Lower leg skin (tissue), 4 donors: ENCODE results near the gene BOD1. TPM values are rescaled to one million over a fixed set of nuclear protein-coding genes. Genes with fewer than 3 reads are reported as not detected.

Experiments
- DNase-seq, 2 donors: peaks; one replicate each; pipeline ENCODE4 v3.0.0-alpha.2; 2019; ENCODE audit warnings: low spot score in 2 of 2
- H3K4me3 ChIP-seq: fragments of 200-600 bp; sonication (generic); 2 replicates; pipeline ENCODE4 v1.5.1; 2017; ENCODE audit warnings: mild to moderate bottlenecking, low read depth; ENCODE audit not compliant: poor library complexity, severe bottlenecking
- POLR2A ChIP-seq, 2 donors: fragments of 450-650 bp; IDR thresholded peaks; one replicate each; pipeline ENCODE4 v1.6.1; 2016 to 2017; ENCODE audit warnings: antibody characterized with exemption in 2 of 2, mild to moderate bottlenecking in 1 of 2, moderate library complexity in 1 of 2
- WGBS, 2 donors: methylation state at CpG; one replicate each; pipeline ENCODE4 v1.1.5; 2018; 5-methylcytosine and 5-hydroxymethylcytosine counted together
- intact Hi-C: fragments of 100-400 bp; cut with DNase I; formaldehyde crosslinking; loops from one replicate; pipeline ENCODE4 v1.15.0; 2023; ENCODE audit warnings: low total_unique reads
- total RNA-seq, 4 donors: library from RNA; depleted of rRNA; stranded (reverse); fragments of >200 nt; gene quantifications; one replicate each; pipeline ENCODE4 v1.1.0, GENCODE V29; 2016
- TF ChIP-seq, protein P1 (sequence below), 3 donors: fragments of 450-650 bp; IDR thresholded peaks; one replicate each; pipeline ENCODE4 v1.5.1; 2016; ENCODE audit warnings: antibody characterized with exemption in 3 of 3, mild to moderate bottlenecking in 3 of 3, moderate library complexity in 2 of 3

The BOD1 gene
- total RNA-seq, 4 donors from 2014 or later, result 32.0 to 54.6 (median 42.8) TPM

DNA sequence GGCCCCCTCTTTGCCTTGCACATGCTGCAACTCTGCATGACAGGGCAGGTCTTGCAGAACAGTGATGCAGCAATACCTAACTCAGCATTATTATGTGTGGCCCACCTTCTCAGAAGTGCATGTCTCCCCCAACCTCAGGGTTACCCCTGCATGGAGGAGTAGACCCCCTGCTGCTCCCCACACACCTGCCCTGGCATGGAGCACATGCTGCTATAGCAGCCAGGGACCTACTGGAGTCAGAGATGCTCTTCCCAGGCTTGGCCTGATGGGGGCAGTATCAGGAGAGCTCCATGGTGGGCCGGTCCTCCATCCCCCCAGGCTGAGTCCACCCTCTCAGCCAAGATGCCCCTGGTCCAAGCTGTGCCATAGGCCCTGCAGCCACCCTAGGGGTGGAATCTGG, 13.2 kb upstream of the BOD1 start:
- WGBS, 2 donors, result 67% methylated on average over 1 of the region's 1 CpG; no CpG with 5 or more reads in 1 of the 2 donors
- H3K4me3 ChIP-seq, result no peak overlapping the region
- DNase-seq, result no peak
- TF ChIP-seq, protein P1, sequence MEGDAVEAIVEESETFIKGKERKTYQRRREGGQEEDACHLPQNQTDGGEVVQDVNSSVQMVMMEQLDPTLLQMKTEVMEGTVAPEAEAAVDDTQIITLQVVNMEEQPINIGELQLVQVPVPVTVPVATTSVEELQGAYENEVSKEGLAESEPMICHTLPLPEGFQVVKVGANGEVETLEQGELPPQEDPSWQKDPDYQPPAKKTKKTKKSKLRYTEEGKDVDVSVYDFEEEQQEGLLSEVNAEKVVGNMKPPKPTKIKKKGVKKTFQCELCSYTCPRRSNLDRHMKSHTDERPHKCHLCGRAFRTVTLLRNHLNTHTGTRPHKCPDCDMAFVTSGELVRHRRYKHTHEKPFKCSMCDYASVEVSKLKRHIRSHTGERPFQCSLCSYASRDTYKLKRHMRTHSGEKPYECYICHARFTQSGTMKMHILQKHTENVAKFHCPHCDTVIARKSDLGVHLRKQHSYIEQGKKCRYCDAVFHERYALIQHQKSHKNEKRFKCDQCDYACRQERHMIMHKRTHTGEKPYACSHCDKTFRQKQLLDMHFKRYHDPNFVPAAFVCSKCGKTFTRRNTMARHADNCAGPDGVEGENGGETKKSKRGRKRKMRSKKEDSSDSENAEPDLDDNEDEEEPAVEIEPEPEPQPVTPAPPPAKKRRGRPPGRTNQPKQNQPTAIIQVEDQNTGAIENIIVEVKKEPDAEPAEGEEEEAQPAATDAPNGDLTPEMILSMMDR (IDR thresholded peaks at IDR 0.05), result no peak
- TF ChIP-seq POLR2A (IDR thresholded peaks at IDR 0.05), result no peak
- intact Hi-C loops, result no loop called here

DNA sequence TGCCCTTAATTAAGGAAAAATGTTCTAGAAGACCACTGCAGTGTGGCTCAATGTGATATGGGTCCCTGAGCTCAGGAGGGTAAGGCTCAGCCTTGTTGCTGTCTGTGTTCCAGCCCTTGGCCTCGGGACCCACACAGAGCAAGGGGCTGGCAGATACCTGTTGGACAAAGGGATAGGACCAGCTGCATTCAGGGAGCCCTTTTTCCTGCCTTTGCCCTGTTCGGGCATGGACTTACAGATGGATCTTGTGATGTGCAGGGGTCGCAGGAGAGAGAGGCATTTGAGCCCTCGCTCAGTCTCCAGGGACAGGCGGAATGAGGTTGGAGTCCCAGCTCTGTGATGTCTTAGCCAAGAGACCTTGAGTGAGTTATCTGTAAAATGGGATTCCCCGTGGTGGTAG, 12.1 kb upstream of the BOD1 start:
- TF ChIP-seq, protein P1 (IDR thresholded peaks at IDR 0.05), result no peak
- TF ChIP-seq POLR2A (IDR thresholded peaks at IDR 0.05), result no peak
- no peak for DNase-seq
- 81 to 89% methylated on average over 5 to 6 of the region's 6 CpGs for WGBS, 2 donors
- H3K4me3 ChIP-seq, result no peak overlapping the region
- intact Hi-C loops, result no loop called here

DNA sequence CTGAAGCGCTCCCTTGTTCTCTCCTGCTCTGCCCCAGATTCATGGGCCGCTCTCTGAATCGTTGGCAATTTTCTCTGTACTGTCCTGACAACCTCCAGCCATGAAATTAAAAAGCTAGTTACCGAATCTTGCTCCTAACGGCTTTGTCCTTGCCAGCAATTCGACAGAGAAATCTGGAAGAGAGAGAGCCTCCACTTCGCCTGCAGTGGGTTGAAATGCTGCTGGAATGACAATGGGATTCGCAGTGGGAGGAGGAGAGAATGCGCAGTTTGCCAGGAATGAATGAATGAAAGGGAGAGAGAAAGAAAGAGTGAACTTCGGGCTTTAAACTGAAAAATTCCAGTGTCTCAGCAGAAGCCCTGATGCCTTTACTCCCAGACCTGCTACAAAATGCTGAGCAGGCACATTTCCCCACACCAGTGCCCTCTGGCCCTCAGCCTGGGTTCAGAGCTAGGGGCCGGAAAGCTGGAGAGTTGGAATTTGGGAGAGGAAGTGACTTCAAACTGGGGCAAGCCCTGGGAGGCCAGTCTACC, 11.5 kb upstream of the BOD1 start:
- TF ChIP-seq, protein P1 (IDR thresholded peaks at IDR 0.05), result no peak
- TF ChIP-seq POLR2A (IDR thresholded peaks at IDR 0.05), result no peak
- intact Hi-C loops, result no loop called here
- 63 to 65% methylated on average over 11 of the region's 11 CpGs for WGBS, 2 donors
- no peak for DNase-seq
- H3K4me3 ChIP-seq, result no peak overlapping the region

DNA sequence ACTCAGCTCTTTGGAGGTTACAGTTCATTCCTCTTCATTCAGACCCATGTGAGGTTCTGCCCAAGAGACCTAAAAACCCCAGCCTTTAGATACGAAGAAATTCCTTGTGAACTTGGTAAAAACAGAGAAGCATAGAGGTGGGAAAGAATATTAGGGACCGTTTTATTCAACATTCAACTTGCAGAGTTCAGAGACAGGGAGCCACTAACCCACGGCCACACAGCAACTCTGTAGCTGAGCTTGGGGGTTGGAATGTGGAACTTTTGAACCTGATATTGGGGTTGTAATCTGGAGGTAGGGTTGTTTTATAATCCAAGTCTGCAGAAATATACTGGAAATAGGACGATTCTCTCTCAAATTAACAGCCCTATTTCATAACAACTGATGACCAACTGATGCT, 10.8 kb upstream of the BOD1 start:
- intact Hi-C loops, result no loop called here
- TF ChIP-seq, protein P1 (IDR thresholded peaks at IDR 0.05), result no peak
- no peak for TF ChIP-seq POLR2A (IDR thresholded peaks at IDR 0.05)
- WGBS, 2 donors, result 87 to 93% methylated on average over 4 of the region's 4 CpGs
- no peak for DNase-seq
- H3K4me3 ChIP-seq, result no peak overlapping the region

DNA sequence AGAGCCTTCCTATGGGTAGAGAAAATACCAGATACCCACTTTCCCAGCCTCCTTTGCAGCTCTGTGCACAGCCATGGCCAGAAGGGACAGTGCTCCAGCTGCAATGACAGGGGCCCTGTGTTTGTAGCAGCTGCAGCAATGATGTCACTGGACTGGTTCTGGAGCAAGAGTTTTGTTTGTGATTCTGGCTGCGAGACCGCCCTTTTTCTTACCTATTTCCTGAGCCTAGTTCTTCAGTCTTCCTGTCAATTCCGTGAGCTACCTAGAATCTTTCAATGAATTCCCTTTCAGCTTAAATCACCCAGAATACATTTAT, 10.0 kb upstream of the BOD1 start:
- H3K4me3 ChIP-seq, result no peak overlapping the region
- intact Hi-C loops, result no loop called here
- TF ChIP-seq, protein P1 (IDR thresholded peaks at IDR 0.05), result no peak
- TF ChIP-seq POLR2A (IDR thresholded peaks at IDR 0.05), result no peak
- DNase-seq, result no peak
- 84 to 90% methylated on average over 3 of the region's 3 CpGs for WGBS, 2 donors
